Brain microvascular endothelial cell (primary cell): ENCODE measurements around the gene TRMT1.
"Not testable (repeated sequence)": the region's sequence is repeated elsewhere in the genome, so short reads cannot be mapped to it uniquely, and the experiment has no call there.

Source experiments
- DNase-seq: peaks from one replicate; pipeline ENCODE4 v3.0.0-alpha.2; 2020
- H3K27ac ChIP-seq: fragments of 250-450 bp; sonication (Bioruptor Pico); 2 replicates; pipeline ENCODE4 v1.5.1; 2020; ENCODE audit warnings: mild to moderate bottlenecking, moderate library complexity
- H3K27me3 ChIP-seq: fragments of 250-450 bp; sonication (Bioruptor Pico); replicated peaks from 2 replicates; pipeline ENCODE4 v1.5.1; 2020; ENCODE audit warnings: mild to moderate bottlenecking
- H3K36me3 ChIP-seq: fragments of 250-450 bp; sonication (Bioruptor Pico); replicated peaks from 2 replicates; pipeline ENCODE4 v1.5.1; 2020; ENCODE audit warnings: mild to moderate bottlenecking
- H3K4me3 ChIP-seq: 2 replicates; pipeline ENCODE4 v1.5.1; 2011; ENCODE audit warnings: low read depth, mild to moderate bottlenecking, control low read depth, low read length, moderate library complexity
- in situ Hi-C: cut with HindIII; loops from 2 replicates; pipeline ENCODE4 v1.10.0; 2017; ENCODE audit warnings: low sequenced_read_pairs, low pct_ligation_motif_present
- TF ChIP-seq, protein P1 (sequence below): IDR thresholded peaks from 2 replicates; pipeline ENCODE4 v1.5.1; 2011; ENCODE audit warnings: low read depth, mild to moderate bottlenecking, moderate library complexity, low read length, control low read depth, inconsistent platforms; ENCODE audit errors: missing control alignments

TRMT1 gene

GRCh38 chr19:13150931-13151604 lies 34.5 kb upstream of the TRMT1 start:
- in situ Hi-C loops, result no loop called here
- Histone ChIP-seq H3K36me3 (peaks cover 14% of the 10 kb centered on the region), H3K4me3 (peak overlapping the region; percentile 91), H3K27me3 (no peaks in the 10 kb centered on the region), H3K27ac (peak overlapping the region; percentile 86)
- peak; percentile 26 for DNase-seq
- TF ChIP-seq, protein P1, sequence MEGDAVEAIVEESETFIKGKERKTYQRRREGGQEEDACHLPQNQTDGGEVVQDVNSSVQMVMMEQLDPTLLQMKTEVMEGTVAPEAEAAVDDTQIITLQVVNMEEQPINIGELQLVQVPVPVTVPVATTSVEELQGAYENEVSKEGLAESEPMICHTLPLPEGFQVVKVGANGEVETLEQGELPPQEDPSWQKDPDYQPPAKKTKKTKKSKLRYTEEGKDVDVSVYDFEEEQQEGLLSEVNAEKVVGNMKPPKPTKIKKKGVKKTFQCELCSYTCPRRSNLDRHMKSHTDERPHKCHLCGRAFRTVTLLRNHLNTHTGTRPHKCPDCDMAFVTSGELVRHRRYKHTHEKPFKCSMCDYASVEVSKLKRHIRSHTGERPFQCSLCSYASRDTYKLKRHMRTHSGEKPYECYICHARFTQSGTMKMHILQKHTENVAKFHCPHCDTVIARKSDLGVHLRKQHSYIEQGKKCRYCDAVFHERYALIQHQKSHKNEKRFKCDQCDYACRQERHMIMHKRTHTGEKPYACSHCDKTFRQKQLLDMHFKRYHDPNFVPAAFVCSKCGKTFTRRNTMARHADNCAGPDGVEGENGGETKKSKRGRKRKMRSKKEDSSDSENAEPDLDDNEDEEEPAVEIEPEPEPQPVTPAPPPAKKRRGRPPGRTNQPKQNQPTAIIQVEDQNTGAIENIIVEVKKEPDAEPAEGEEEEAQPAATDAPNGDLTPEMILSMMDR, result no peak

DNA sequence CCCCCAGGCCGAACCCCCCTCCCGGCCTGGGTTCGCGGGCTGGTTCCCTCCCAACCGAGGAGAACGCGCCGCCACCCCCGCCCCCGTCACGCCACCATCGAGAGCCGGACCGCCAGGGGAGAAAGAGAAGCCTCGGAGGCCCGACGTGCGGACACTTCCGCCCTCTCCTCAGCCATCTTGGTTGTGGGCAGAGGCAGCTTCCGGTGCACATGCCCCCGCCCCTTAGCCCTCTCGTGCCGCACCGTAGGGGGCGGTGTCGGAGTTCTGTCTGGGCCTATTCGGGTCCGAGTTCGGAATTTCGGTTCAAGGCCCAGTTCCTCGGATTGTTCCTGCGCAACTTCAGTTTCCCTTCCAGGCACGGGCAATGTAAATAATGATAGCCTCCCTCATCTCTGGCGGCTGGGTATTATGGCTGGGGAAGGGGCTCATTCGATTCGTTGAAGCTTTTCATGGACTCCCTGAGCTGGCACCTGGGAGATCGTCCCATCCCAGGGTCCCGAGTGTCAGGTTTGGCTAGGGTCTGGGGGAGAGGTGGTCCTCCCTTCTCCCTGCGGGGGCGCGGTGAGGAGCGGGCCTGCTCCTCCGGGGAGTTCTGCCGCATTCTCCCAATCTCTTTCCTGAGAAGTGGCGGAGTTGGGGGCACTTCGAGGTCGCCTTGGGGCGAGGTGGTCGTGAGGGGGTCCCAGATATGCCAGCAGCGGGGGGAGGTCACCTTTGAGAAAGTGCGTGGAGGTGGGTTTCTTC lies 33.8 kb upstream of the TRMT1 start, which contains the start of the genes IER2 and STX10:
TSS of gene IER2 (plus strand) at position 225 of the 744 bp plus-strand sequence. CDS start 2,776 bp downstream, outside the sequence.
TSS of gene STX10 (minus strand) at position 189 of the 744 bp plus-strand sequence. CDS start 202 bp downstream, outside the sequence.
- in situ Hi-C loops, result no loop called here
- DNase-seq, result peak; percentile 93
- TF ChIP-seq, protein P1, result peak; percentile 62
- H3K36me3 ChIP-seq, result peaks cover 14% of the 10 kb centered on the region
- no peaks in the 10 kb centered on the region for H3K27me3 ChIP-seq
- H3K27ac ChIP-seq, result peak within 1 kb of the TSS; percentile 86
- peak within 1 kb of the TSS; percentile 91 for H3K4me3 ChIP-seq

GRCh38 chr19:13149628-13150186 lies 33.2 kb upstream of the TRMT1 start:
- DNase-seq, result peak; percentile 34

GRCh38 chr19:13149173-13149627 lies 32.7 kb upstream of the TRMT1 start:
- H3K27me3 ChIP-seq, in situ Hi-C loops, DNase-seq, H3K27ac ChIP-seq: not testable (repeated sequence)
- peak overlapping the region; percentile 91 for H3K4me3 ChIP-seq
- H3K36me3 ChIP-seq, result peaks cover 21% of the 10 kb centered on the region

More at GRCh38 chr19:13149628-13150186, 33.2 kb upstream of the TRMT1 start:
- Histone ChIP-seq H3K27me3 (no peaks in the 10 kb centered on the region), H3K4me3 (peak overlapping the region; percentile 91), H3K36me3 (peaks cover 20% of the 10 kb centered on the region), H3K27ac (peak overlapping the region; percentile 86)
- in situ Hi-C loops, result no loop called here
- TF ChIP-seq, protein P1, result no peak

GRCh38 chr19:13146763-13147563 lies 30.4 kb upstream of the TRMT1 start:
- in situ Hi-C loops, result no loop called here
- Histone ChIP-seq H3K36me3 (peaks cover 15% of the 10 kb centered on the region), H3K27ac (no peak overlapping the region), H3K27me3 (no peaks in the 10 kb centered on the region), H3K4me3 (no peak overlapping the region)
- TF ChIP-seq, protein P1, result no peak
- no peak for DNase-seq
